ENCODE measurements around the gene MGAT5B. TPM values are rescaled to one million over a fixed set of nuclear protein-coding genes. Genes with fewer than 3 reads are reported as not detected.

Gene MGAT5B
- total and polyA plus RNA-seq, 2 of the 13 experiments (the other 11 are each of a cell fraction or from before 2014, with no cell fraction given): 0.07 to 0.13 TPM

DNA sequence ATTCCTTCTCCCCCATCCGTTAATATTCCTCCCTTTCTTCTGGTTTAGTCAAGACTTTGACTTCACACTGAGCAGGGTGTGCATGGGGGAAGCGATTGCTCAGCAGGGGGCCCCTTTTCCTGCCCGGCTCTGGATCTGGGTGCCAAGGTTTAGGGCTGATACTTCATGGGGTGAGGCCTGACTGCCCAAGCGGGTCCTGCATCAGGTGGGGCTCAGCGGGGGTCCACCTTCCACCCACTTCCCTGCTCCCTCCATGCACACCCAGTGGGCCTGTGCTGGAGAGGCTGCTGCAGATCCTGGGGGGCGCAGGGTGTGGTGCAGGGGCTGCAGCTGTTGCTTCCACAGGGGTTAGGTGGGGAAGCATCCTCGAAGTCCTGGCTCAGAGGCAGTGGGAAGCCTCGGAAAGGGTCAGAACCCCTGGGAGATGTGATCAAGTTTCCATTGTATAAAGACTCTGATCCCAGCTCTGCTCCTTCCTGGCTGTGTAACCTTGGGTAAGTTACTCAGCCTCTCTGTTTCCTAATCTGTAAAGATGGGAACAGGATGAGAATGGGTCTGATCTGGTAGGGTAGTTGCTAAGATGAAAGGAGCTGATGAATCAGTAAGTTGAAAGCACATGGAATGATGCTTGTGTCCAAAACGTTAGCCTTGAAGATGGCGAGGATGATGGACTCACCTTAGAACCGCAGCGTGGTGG, 53.3 kb downstream of the MGAT5B start:
- peaks cover 21 to 83% of the 10 kb centered on the region in 2 experiments for H3K27me3 ChIP-seq (ENCODE audit: control insufficient read depth in 1 of 2, insufficient read depth in 2 of 2, low read length in 2 of 2)
- no peak for DNase-seq (ENCODE audit: low spot score)
- no peak overlapping the region for H3K4me2 ChIP-seq (ENCODE audit: low read depth, low read length)
- H3K36me3 ChIP-seq (replicated peaks in 1 of 2; ENCODE audit: control insufficient read depth in 1 of 2, insufficient read depth in 2 of 2, low read length in 2 of 2): no peaks in the 10 kb centered on the region
- intact Hi-C loops (cut with micrococcal nuclease; ENCODE audit: unreplicated experiment) (no loop called here), in situ Hi-C loops (cut with HindIII; ENCODE audit: extremely low pct_ligation_motif_present, low pct_unique_long_range_greater_than_20kb) (no loop called here)
- ChIA-PET POLR2A (no interaction called here), CTCF (ENCODE audit: low intra/inter-chr PET ratio, low total read pairs) (no interaction called here)
- no peak for FAIRE-seq
- no peak overlapping the region for H3K4me3 ChIP-seq (replicated peaks in 1 of 3; ENCODE audit: insufficient read depth in 1 of 3, low read depth in 2 of 3, low read length in 3 of 3)
- no peak overlapping the region for H2AFZ ChIP-seq (ENCODE audit: low read length)
- no peak for ATAC-seq
- no peaks in the 10 kb centered on the region for H3K4me1 ChIP-seq (ENCODE audit: insufficient read depth, low read length)
- H3K9ac ChIP-seq (ENCODE audit: insufficient read depth, low read depth, low read length): no peak overlapping the region
- no peak overlapping the region for H3K27ac ChIP-seq (ENCODE audit: extremely low read length, insufficient read depth, low read length)
- no peaks in the 10 kb centered on the region for H3K79me2 ChIP-seq (ENCODE audit: insufficient read depth, low read length)
- H4K20me1 ChIP-seq (ENCODE audit: insufficient read depth, low read length): peaks cover 7% of the 10 kb centered on the region; the same call in 1 of the 2 replicates
- TF ChIP-seq ZNF768 (CRISPR knock-in tag; IDR thresholded peaks at IDR 0.05): peak; percentile 57
- no peak for TF ChIP-seq RFX5 (IDR thresholded peaks at IDR 0.05; ENCODE audit: low read depth, low read length)
- H3K9me3 ChIP-seq (ENCODE audit: low read length): no peaks in the 10 kb centered on the region
- no TSS peak for BruUV-seq (replicated peaks)
- WGBS (ENCODE audit: low lambda C conversion rate): 28% methylated on average over 9 of the region's 12 CpGs

GRCh38 chr17:76922084-76922483, 53.9 kb downstream of the MGAT5B start:
- H2AFZ ChIP-seq (ENCODE audit: low read length): no peak overlapping the region
- CTCF ChIA-PET (ENCODE audit: low intra/inter-chr PET ratio, low total read pairs): no interaction called here
- TF ChIP-seq NPAS2 (CRISPR knock-in tag; IDR thresholded peaks at IDR 0.05; ENCODE audit: borderline replicate concordance) (no peak), ZBTB34 (CRISPR knock-in tag; IDR thresholded peaks at IDR 0.05) (no peak), JUND (CRISPR knock-in tag; IDR thresholded peaks at IDR 0.05) (no peak), KAT8 (CRISPR knock-in tag; IDR thresholded peaks at IDR 0.05) (no peak), ZNF512B (CRISPR knock-in tag; IDR thresholded peaks at IDR 0.05; ENCODE audit: borderline replicate concordance) (no peak), BRD4 (CRISPR knock-in tag; IDR thresholded peaks at IDR 0.05) (no peak), POGZ (CRISPR knock-in tag; IDR thresholded peaks at IDR 0.05) (no peak), MIER2 (CRISPR knock-in tag; IDR thresholded peaks at IDR 0.05) (no peak)
- TF ChIP-seq, protein P1, sequence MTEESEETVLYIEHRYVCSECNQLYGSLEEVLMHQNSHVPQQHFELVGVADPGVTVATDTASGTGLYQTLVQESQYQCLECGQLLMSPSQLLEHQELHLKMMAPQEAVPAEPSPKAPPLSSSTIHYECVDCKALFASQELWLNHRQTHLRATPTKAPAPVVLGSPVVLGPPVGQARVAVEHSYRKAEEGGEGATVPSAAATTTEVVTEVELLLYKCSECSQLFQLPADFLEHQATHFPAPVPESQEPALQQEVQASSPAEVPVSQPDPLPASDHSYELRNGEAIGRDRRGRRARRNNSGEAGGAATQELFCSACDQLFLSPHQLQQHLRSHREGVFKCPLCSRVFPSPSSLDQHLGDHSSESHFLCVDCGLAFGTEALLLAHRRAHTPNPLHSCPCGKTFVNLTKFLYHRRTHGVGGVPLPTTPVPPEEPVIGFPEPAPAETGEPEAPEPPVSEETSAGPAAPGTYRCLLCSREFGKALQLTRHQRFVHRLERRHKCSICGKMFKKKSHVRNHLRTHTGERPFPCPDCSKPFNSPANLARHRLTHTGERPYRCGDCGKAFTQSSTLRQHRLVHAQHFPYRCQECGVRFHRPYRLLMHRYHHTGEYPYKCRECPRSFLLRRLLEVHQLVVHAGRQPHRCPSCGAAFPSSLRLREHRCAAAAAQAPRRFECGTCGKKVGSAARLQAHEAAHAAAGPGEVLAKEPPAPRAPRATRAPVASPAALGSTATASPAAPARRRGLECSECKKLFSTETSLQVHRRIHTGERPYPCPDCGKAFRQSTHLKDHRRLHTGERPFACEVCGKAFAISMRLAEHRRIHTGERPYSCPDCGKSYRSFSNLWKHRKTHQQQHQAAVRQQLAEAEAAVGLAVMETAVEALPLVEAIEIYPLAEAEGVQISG (CRISPR knock-in tag; IDR thresholded peaks at IDR 0.05): no peak

More at GRCh38 chr17:76922084-76922483, 53.9 kb downstream of the MGAT5B start:
- ATAC-seq (no peak), FAIRE-seq (no peak), DNase-seq (ENCODE audit: low spot score) (no peak)
- no peak overlapping the region for H3K4me3 ChIP-seq (replicated peaks in 1 of 3; ENCODE audit: insufficient read depth in 1 of 3, low read depth in 2 of 3, low read length in 3 of 3)
- no peak overlapping the region for H3K27ac ChIP-seq (ENCODE audit: extremely low read length, insufficient read depth, low read length)
- 0% methylated on average over 1 of the region's 1 CpG for WGBS (ENCODE audit: low lambda C conversion rate)
- no peak overlapping the region for H3K9ac ChIP-seq (ENCODE audit: insufficient read depth, low read depth, low read length)
- no peaks in the 10 kb centered on the region for H3K9me3 ChIP-seq (ENCODE audit: low read length)
- no peaks in the 10 kb centered on the region for H3K79me2 ChIP-seq (ENCODE audit: insufficient read depth, low read length)
- in situ Hi-C loops (cut with HindIII; ENCODE audit: extremely low pct_ligation_motif_present, low pct_unique_long_range_greater_than_20kb) (no loop called here), intact Hi-C loops (cut with micrococcal nuclease; ENCODE audit: unreplicated experiment) (no loop called here)
- POLR2A ChIA-PET: no interaction called here
- H3K36me3 ChIP-seq (replicated peaks in 1 of 2; ENCODE audit: control insufficient read depth in 1 of 2, insufficient read depth in 2 of 2, low read length in 2 of 2): no peaks in the 10 kb centered on the region
- H3K4me2 ChIP-seq (ENCODE audit: low read depth, low read length): no peak overlapping the region
- peaks cover 18 to 83% of the 10 kb centered on the region in 2 experiments for H3K27me3 ChIP-seq (ENCODE audit: control insufficient read depth in 1 of 2, insufficient read depth in 2 of 2, low read length in 2 of 2)
- H4K20me1 ChIP-seq (ENCODE audit: insufficient read depth, low read length): peaks cover 5% of the 10 kb centered on the region; the same call in 1 of the 2 replicates
- no TSS peak for BruUV-seq (replicated peaks)
- H3K4me1 ChIP-seq (ENCODE audit: insufficient read depth, low read length): no peaks in the 10 kb centered on the region

Data from HepG2 (cell line).